ENCODE measurements around the gene SLN. TPM values are rescaled to one million over a fixed set of nuclear protein-coding genes. Genes with fewer than 3 reads are reported as not detected.

The SLN gene
- total RNA-seq, 4 donors from 2014 or later = 0.96 TPM; not detected in 3

DNA sequence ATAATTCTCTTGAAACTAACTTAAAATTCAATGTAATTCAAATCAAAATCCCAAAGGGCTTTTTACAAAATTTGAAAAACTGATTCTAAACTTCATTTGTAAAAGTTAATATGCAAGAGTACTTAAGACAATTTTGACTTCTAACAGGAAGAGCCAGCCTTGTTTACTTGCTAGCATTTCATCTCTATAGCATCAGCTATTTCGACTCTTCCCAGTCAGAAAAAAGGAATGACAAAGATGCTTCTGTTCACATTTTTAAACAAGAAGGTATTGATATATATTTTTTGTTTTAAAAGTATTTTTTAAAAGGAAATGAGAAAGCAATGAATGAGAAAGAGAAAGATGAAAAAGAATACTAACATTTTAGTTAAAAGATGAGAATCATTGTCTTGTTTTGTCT lies 16.4 kb downstream of the SLN start:
- Histone ChIP-seq H3K4me3 (no peak overlapping the region), H3K9me3 (no peaks in the 10 kb centered on the region), H3K27ac (no peak overlapping the region), H3K27me3 (peaks cover 24% of the 10 kb centered on the region), H3K4me1 (no peaks in the 10 kb centered on the region), H3K36me3 (no peaks in the 10 kb centered on the region)
- in situ Hi-C loops (cut with MboI; ENCODE audit: low pct_ligation_motif_present in 1 of 4, low pct_unique_long_range_greater_than_20kb in 1 of 4, low sequenced_read_pairs in 3 of 4) (loop anchor here in 3 of 4 donors (10.0 to 25.0 kb wide), 2 partner anchors 108 to 141 kb away; partner anchors contain the start of gene ELMOD1 (in 2 of the 3)), intact Hi-C loops (cut with DNase I; ENCODE audit: low total_unique reads) (no loop called here)
- 38 to 45% methylated on average over 1 of the region's 1 CpG for WGBS, 2 donors (ENCODE audit: low coverage in 1 of 2)
- TF ChIP-seq POLR2A (IDR thresholded peaks at IDR 0.05) (no peak), EP300 (IDR thresholded peaks at IDR 0.05; ENCODE audit: low read depth) (no peak), CTCF (IDR thresholded peaks at IDR 0.05) (no peak), POLR2AphosphoS5 (IDR thresholded peaks at IDR 0.05) (no peak)
- DNase-seq = no peak

DNA sequence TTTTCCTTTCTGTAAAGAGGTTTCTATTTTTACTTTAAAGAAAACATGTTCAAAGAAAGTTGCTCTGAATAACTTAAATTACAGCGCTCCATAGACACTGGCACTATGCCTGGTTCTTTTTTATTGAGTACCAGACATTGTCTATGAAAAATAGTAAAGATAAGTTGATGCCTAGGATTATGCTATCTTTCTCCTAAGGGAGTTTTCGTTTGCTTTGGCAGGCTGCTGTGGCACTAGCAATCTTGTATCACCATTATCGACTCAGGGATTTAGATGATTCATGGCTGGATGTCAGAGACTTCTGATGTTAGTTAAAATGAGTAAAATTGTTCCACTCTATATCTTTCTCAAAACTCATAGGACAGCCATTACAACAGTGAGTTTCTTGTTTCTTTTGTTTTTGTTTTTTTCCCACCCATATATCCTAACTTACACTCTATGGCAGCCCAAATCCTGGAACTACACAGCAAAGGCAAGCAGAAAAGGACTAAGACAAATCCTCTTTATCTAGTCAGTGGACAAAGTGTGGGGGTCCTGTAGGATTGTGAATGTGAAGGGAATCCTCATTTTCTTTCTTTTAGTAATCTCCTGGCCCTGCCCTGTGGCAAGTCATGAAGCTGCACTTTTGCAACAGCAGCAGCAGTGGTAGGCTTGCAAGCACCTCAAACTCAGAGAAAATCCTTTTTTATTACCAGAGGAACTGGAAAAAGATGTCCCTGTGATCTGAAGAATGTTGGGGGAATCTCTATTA lies 20.7 kb downstream of the SLN start:
- Histone ChIP-seq H3K27me3 (peaks cover 29% of the 10 kb centered on the region), H3K4me1 (peaks cover 0 to 4% (median 0%) of the 10 kb centered on the region in 4 donors), H3K27ac (no peak overlapping the region), H3K36me3 (no peaks in the 10 kb centered on the region), H3K4me3 (no peak overlapping the region), H3K9me3 (no peaks in the 10 kb centered on the region)
- no peak for TF ChIP-seq POLR2A (IDR thresholded peaks at IDR 0.05)
- no peak for TF ChIP-seq CTCF (IDR thresholded peaks at IDR 0.05)
- no peak for TF ChIP-seq EP300 (IDR thresholded peaks at IDR 0.05; ENCODE audit: low read depth)
- TF ChIP-seq POLR2AphosphoS5 (IDR thresholded peaks at IDR 0.05) = no peak
- in situ Hi-C loops (cut with MboI; ENCODE audit: low pct_ligation_motif_present in 1 of 4, low pct_unique_long_range_greater_than_20kb in 1 of 4, low sequenced_read_pairs in 3 of 4) (loop anchor here (5.0 to 25.0 kb wide), 3 partner anchors 104 to 136 kb away; partner anchors contain the start of gene ELMOD1 (in 2 of the 4)), intact Hi-C loops (cut with DNase I; ENCODE audit: low total_unique reads) (loop anchor here (5.0 kb wide), 1 partner anchor 114 kb away; no protein-coding TSS in a partner anchor)
- 19 to 28% methylated on average over 3 of the region's 3 CpGs for WGBS, 2 donors (ENCODE audit: low coverage in 1 of 2)
- no peak for DNase-seq

DNA sequence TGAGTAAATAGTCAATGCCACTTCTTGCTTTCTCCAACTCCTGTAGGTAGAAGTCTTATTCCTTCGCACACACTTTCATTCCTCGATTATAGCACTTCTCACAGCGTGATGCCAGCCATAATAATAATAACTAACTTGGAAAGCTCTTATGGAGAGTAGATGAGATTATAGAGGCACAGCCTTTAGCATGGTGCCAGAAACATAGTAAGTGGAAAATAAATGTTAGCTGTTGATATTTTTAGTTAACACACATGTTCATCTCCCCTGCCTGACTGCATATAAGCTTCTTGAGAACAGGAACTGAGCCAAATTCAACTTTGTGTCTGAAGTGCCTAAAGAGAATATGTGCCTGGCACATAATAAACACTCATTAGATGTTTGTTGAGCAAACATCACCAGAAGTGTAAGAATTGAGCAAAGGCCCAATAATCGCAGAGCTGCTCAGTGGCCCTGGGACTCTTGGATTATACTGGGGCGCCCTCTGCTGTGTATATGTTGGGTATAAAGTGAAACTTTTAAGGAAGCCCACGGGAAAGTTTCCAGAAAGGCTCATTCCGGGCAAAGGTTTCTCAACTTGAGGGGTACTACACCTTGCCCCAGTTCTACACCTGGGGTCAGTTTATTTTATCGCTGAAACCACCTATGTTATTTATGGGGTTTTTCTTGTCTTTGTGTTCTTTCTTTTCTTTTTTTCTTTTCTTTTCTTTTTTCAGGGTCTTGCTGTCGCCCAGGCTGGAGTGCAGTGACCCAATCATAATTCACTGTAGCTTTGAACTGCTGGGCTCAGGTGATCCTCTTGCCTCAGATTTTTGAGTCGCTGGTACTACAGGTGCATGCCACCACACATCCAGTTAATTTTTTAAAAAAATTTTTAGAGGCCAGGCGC lies 22.3 kb downstream of the SLN start:
- TF ChIP-seq EP300 (IDR thresholded peaks at IDR 0.05; ENCODE audit: low read depth) (no peak), CTCF (IDR thresholded peaks at IDR 0.05) (peak; percentile 58 to 62 (median 59))
- Histone ChIP-seq H3K4me1 (peaks cover 0 to 4% (median 0%) of the 10 kb centered on the region in 4 donors), H3K27ac (no peak overlapping the region), H3K4me3 (no peak overlapping the region), H3K36me3 (no peaks in the 10 kb centered on the region), H3K9me3 (no peaks in the 10 kb centered on the region), H3K27me3 (peaks cover 29% of the 10 kb centered on the region)
- WGBS, 2 donors (ENCODE audit: low coverage in 1 of 2) = 43 to 51% methylated on average over 7 to 11 of the region's 11 CpGs
- in situ Hi-C loops (cut with MboI; ENCODE audit: low pct_ligation_motif_present in 1 of 4, low pct_unique_long_range_greater_than_20kb in 1 of 4, low sequenced_read_pairs in 3 of 4) (loop anchor here (5.0 to 25.0 kb wide), 3 partner anchors 102 to 135 kb away; partner anchors contain the start of gene ELMOD1 (in 2 of the 4)), intact Hi-C loops (cut with DNase I; ENCODE audit: low total_unique reads) (loop anchor here (5.0 kb wide), 1 partner anchor 112 kb away; no protein-coding TSS in a partner anchor)
- DNase-seq = peak; percentile 68
